COR-L47 (cell line): ENCODE measurements around the gene VMO1.

Experiments
- DNase-seq: peaks from one replicate; lab custom pipeline; 2025; lab: John Stamatoyannopoulos, UW

The VMO1 gene

DNA sequence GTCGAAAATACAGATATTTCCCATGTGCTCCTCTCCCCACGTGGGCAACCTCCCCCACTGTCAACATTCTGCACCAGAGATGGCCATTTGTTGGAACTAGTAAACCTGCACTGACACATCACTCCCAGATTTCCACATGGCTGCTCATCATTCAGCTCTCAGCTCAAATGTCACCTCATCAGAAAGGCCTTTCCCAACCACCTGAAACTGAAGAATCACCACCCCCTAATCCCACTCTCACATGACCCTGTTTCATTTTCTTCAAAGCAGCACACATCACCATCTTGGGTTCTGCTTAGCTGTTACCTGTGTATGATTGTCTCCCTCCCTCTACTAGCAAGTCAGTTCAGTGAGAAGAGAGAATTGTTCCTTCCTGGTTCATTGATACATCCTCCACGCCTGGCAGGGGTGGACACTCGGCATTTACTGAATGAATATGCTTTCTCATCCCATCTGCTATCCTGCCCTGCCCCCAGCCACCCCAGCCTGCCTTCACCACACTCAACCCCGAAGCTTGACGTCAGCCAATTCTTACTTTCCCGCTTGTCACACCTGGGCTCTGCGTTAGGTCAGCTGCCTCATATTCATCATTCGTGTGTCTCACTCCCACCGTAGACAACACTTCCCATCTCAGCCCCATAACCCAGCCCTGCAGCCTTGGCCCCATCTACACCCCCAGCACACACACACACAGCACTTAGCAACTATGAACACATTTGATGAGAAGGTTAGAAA is 14.5 kb upstream of the VMO1 start:
- DNase-seq, result no peak

- no peak for DNase-seq
Measured at GRCh38 chr17:4796552-4796920, 10.4 kb upstream of the VMO1 start.

DNA sequence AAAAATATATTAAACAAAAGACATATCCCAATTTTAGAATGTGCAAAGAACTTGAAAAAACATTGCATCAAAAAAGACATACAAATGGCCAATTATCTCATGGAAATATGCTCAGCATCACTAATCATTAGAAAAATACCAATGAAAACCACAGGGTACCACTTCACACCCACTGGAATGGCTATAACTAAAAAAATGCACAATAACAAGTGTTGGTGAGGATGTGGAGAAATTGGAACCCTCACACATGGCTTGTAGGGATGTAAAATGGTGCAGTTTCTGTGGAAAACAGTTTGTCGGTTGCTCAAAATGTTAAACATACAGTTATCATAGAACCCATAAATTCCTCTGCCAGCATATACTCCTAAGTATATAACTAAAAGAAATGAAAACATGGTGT is 9.0 kb upstream of the VMO1 start:
- DNase-seq, result no peak

DNA sequence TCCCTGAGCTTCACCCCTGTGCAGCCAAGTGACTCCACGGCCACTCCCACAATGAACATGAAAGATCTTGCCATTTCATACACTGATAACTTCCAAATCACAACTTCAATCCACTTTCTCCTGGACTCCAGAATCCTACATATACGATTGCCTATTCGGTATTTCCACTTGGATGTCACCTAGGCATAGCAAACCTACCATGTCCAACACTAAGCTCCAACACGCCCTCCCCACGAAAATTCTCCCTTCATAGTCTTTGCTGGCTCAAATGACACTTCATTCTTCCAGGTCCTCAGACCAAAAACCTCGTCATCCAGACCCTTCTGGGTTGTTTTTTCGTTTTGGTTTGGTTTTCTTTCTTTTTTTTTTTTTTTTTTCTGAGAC is 4.5 kb upstream of the VMO1 start:
- no peak for DNase-seq

DNA sequence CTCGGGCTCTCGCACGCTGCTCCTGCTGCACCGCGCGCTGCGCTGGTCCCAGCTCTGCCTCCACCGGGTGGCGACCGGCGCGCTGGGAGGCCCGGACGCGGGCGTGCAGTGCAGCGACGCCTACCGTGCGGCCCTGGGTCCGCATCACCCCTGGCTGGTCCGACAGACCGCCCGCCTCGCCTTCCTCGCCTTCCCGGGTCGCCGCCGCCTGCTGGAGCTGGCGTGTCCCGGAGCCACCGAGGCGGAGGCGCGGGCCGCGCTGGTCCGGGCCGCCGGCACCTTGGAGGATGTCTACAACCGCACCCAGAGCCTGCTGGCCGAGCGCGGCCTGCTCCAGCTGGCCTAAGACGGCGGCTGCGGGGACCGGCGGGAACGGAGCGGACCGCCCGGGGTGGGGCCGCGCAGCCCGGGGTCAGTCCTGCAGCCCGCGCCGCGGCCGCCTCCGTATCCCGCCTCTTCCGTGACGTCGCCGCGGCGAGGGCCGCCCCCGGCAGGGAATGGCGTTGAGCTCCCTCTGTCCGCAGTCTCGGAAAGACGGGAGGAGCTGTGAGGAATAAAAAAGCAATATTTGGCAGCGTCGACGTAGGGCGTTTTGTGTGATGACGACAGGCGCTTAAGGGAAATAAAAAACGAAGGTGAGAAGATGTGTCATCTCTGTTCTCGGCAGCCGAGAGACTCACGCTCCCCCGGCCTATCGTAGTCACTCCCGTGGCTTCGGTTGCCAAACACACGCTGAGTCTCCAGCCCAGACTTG is 4.0 kb upstream of the VMO1 start:
- DNase-seq, result peak; percentile 57

GRCh38 chr17:4789701-4789950 is 3.5 kb upstream of the VMO1 start:
- DNase-seq, result no peak

- DNase-seq, result no peak
Measured at GRCh38 chr17:4788807-4789700, 2.9 kb upstream of the VMO1 start, which contains the start of gene GLTPD2. GLTPD2 (plus strand) TSS chr17:4788964; CDS start chr17:4789012, 48 bp downstream.

- no peak for DNase-seq
Measured at GRCh38 chr17:4788159-4788806, 2.1 kb upstream of the VMO1 start.

DNA sequence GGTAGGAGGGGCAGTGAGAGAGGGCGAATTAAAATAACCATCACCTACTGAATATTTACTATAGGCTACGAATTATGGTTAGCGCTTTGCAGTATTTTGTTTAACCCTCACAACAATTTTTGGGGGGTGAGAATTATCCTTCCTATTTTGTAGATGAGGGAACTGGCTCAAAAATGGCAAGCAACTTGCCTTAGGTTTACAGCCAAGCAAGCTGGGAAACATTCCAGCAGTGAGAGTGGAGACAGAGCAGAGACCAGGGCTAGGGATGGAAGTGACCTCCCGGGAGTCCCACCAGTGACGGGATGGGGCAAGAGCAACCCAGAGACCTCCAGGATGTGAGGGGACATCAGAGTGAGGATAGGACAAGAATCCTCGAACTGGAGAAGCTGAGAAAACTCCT is 352 bp upstream of the VMO1 start:
- no peak for DNase-seq

GRCh38 chr17:4785311-4786105 is 656 bp downstream of the VMO1 start:
- DNase-seq, result no peak

- no peak for DNase-seq
Measured at GRCh38 chr17:4782652-4783051, 3.5 kb downstream of the VMO1 start.

- no peak for DNase-seq
Measured at GRCh38 chr17:4780325-4780955, 5.7 kb downstream of the VMO1 start.

DNA sequence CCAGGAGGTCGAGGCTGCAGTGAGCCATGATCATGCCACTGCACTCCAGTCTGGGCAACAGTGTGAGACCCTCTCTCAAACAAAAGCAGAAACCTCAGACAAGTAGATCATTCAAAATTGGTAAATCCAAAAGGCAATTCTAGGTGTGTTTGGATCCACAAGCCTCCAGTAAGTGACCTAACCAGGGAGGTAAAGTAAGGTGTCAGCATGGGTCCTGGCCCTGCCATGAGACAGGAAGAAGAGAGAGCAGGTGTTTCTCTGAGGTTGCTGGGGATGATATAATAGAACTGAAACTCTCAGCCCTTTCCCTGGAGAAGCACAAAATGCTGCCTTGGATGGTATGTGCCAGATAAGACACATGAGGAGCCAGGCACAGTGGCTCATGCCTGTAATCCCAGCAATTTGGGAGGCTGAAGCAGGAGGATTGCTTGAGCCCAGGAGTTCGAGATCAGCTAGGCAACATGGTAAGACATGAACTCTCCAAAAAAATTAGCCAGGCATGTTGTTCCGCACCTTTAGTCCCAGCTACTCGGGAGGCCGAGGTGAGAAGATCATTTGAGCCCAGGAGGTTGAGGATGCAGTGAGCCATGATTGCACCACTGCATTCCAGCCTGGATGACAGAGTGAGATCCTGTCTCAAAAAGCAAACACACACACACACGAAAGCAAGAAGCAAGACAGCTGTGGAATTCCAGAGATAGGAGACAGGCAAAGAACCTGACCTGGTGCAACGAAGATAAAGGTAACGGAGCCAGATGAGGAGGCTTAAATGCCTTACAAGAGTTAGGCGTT is 8.0 kb downstream of the VMO1 start:
- DNase-seq, result no peak

DNA sequence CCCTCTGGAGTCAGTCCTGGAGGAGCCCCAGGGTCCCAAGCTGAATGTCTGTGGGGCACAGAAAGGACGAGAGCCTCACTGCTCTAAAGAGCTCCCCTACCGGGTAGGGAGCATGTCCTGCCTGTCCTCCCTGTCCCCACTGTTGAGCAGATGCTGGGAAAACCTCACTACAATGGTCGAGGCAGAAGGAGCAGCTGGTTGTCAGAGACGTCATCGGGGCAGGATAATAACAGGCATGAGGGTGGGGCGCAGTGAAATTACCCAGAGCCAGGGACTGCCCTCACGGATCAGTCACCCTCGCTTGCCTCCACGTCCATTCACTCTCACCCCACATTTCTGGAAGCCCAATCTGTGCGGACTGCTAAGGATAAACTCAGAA is 13.9 kb downstream of the VMO1 start:
- DNase-seq, result no peak

DNA sequence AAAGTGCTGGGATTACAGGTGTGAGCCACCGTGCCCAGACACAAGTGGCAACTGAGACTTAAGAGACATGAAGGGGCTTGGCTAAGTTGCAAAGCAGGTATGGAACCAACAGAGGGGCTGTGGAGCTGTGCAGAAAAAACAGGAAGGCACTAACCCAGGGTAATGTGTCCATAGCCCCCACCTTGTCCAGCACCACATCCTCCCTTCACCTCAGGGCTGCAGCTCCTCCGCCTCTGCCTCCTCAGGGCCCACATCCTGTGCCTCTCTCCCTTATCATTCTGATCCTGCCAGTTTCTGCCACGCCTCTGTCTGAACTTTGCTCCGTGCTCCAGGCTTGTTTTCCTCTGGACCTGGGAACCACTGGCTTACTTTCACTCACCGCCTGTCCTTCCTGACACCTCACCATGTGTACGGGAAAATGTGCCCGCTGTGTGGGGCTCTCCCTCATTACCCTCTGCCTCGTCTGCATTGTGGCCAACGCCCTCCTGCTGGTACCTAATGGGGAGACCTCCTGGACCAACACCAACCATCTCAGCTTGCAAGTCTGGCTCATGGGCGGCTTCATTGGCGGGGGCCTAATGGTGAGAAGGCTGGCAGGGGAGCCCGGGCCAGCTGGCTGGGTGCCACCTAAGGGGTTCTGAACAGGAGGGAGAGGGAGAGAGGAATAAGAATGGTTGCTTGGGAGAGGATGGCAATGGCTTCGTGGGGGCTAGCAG is 14.5 kb downstream of the VMO1 start, which contains the start of gene TM4SF5:
TSS of gene TM4SF5 (plus strand) at position 368 of the 716 bp plus-strand sequence. CDS start at position 405, 37 bp downstream.
- peak; percentile 63 for DNase-seq

DNA sequence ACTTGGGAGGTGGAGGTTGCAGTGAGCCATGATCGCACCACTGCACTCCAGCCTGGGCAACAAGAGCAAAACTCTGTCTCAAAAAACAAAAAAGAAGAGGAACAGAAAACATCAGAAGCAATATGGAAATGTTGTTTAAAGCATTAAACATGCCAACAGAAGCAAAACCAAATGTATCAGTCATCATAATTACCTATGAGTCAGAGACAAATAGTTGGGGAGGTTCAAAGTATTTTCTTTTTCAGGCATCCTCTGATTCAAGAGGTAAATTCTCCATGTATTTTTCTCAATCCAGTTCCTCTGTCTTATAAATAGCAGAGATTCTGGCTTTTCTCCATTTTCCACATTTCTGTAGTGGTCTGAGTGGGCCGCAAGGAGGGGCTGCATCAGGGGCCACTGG is 16.5 kb downstream of the VMO1 start:
- no peak for DNase-seq

DNA sequence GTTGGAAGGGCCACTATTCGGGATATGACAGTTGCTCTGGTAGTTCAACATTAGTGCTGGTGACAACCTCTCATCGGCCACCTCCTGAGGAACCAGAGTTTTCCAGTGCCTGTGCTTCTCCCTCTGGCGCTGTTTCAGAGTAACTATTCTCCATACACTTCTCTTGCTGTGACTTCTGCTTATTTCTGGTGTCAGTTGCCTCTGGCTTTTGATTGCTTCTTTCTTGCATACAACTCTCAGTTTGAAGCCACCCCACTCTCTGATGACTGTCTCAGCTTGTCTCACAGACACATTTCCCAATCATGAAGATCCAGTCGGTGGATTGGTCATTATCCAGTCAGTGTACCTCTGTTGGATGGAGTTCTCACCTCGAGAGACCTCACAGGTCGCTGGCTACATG is 17.9 kb downstream of the VMO1 start:
- no peak for DNase-seq

DNA sequence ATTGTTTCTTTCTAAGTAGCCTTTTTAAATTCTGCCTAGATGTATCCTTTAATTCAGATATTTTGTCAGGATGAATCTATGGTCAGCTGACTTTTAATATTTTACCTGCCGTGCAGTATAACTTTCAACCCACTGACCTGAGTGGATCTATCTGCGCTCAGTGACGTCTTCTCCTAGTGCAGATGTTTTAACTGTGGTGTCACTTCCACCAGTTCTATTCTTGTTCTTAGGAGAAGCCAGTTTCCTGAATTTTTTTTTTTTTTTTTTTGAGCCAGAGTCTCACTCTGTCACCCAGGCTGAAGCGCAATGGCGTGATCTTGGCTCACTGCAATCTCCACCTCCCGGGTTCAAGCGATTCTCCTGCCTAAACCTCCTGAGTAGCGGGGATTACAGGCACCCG is 19.4 kb downstream of the VMO1 start:
- no peak for DNase-seq

- DNase-seq, result no peak
Measured at GRCh38 chr17:4766201-4766600, 20.0 kb downstream of the VMO1 start.

- no peak for DNase-seq
Measured at GRCh38 chr17:4764595-4764994, 21.6 kb downstream of the VMO1 start.
